Liver (tissue), 9 donors: Measurements from ENCODE around the gene NRF1. TPM values are rescaled to one million over a fixed set of nuclear protein-coding genes. Genes with fewer than 3 reads are reported as not detected.

Experiments
- DNase-seq: peaks from one replicate; pipeline ENCODE4 v3.0.0-alpha.2; 2017; ENCODE audit warnings: low spot score
- H3K27ac ChIP-seq, 2 donors: one replicate each; pipeline ENCODE4 v1.7.0; 2013; ENCODE audit warnings: inconsistent platforms in 2 of 2, low read length in 2 of 2, control low read depth in 1 of 2, low read depth in 1 of 2, mild to moderate bottlenecking in 1 of 2
- H3K27me3 ChIP-seq, 4 donors: one replicate each; pipeline versions ENCODE4 v1.6.1 to v1.7.0; 2013; ENCODE audit warnings: low read length in 3 of 4, inconsistent platforms in 1 of 4, mild to moderate bottlenecking in 1 of 4, moderate library complexity in 1 of 4; ENCODE audit not compliant: control insufficient read depth in 4 of 4, insufficient read depth in 4 of 4
- H3K36me3 ChIP-seq, 4 donors: one replicate each; pipeline versions ENCODE4 v1.6.1 to v1.7.0; 2013; ENCODE audit warnings: low read length in 3 of 4, mild to moderate bottlenecking in 3 of 4, low read depth in 1 of 4, moderate library complexity in 1 of 4; ENCODE audit not compliant: control insufficient read depth in 4 of 4, insufficient read depth in 3 of 4
- H3K4me1 ChIP-seq, 4 donors: one replicate each; pipeline versions ENCODE4 v1.6.1 to v1.7.0; 2013; ENCODE audit warnings: low read length in 3 of 4, mild to moderate bottlenecking in 3 of 4, moderate library complexity in 1 of 4; ENCODE audit not compliant: control insufficient read depth in 4 of 4, insufficient read depth in 4 of 4
- H3K4me3 ChIP-seq, 3 donors: one replicate each; pipeline versions ENCODE4 v1.6.1 to v1.7.0; 2013; ENCODE audit warnings: low read length in 3 of 3, control low read depth in 1 of 3, low read depth in 1 of 3, mild to moderate bottlenecking in 1 of 3
- H3K9ac ChIP-seq, 2 donors: one replicate each; pipeline ENCODE4 v1.7.0; 2013; ENCODE audit warnings: low read length in 2 of 2, mild to moderate bottlenecking in 2 of 2, moderate library complexity in 2 of 2, control low read depth in 1 of 2, low read depth in 1 of 2
- H3K9me3 ChIP-seq, 4 donors: one replicate each; pipeline versions ENCODE4 v1.6.1 to v1.7.0; 2013; ENCODE audit warnings: low read length in 3 of 4; ENCODE audit not compliant: control insufficient read depth in 4 of 4
- FOXA1 ChIP-seq: IDR thresholded peaks from 2 replicates; pipeline ENCODE4 v1.6.1; 2016; ENCODE audit warnings: antibody characterized with exemption
- FOXA2 ChIP-seq: IDR thresholded peaks from 2 replicates; pipeline ENCODE4 v1.6.1; 2016; ENCODE audit warnings: antibody characterized with exemption
- GABPA ChIP-seq, 2 donors: IDR thresholded peaks in 1 of 2; conservative IDR thresholded peaks in 1 of 2; 2 replicates each; pipeline ENCODE4 v1.6.1; 2016; ENCODE audit warnings: antibody characterized with exemption in 2 of 2, mild to moderate bottlenecking in 1 of 2, moderate library complexity in 1 of 2
- NR2F2 ChIP-seq: IDR thresholded peaks from 2 replicates; pipeline ENCODE4 v1.6.1; 2016; ENCODE audit warnings: antibody characterized with exemption
- RAD21 ChIP-seq, 2 donors: IDR thresholded peaks; 2 replicates each; pipeline ENCODE4 v1.6.1; 2016; ENCODE audit warnings: antibody characterized with exemption in 2 of 2, mild to moderate bottlenecking in 2 of 2
- RXRA ChIP-seq, 2 donors: IDR thresholded peaks; 2 replicates each; pipeline ENCODE4 v1.6.1; 2017 to 2018; ENCODE audit warnings: antibody characterized with exemption in 2 of 2, mild to moderate bottlenecking in 1 of 2
- SP1 ChIP-seq: IDR thresholded peaks from 2 replicates; pipeline ENCODE4 v1.6.1; 2018; ENCODE audit warnings: antibody characterized with exemption, mild to moderate bottlenecking
- TAF1 ChIP-seq: conservative IDR thresholded peaks from 2 replicates; pipeline ENCODE4 v1.6.1; 2016; ENCODE audit warnings: antibody characterized with exemption, mild to moderate bottlenecking
- YY1 ChIP-seq: IDR thresholded peaks from 2 replicates; pipeline ENCODE4 v1.6.1; 2016; ENCODE audit warnings: antibody characterized with exemption, mild to moderate bottlenecking
- WGBS: extraction: QIAGEN DNeasy Blood & Tissue Kit; methylation state at CpG from one replicate; pipeline ENCODE4 v1.1.7; 2013; 5-methylcytosine and 5-hydroxymethylcytosine counted together
- polyA plus RNA-seq, 2 donors: library from polyadenylated mRNA; stranded (reverse) in 1 of 2; unstranded in 1 of 2; fragments of 200-250 nt in 1 of 2; fragments of >200 nt in 1 of 2; fragmentation: Nextera tagmentation in 1 of 2; extraction: Ambion mirVana in 1 of 2; gene quantifications; one replicate each; pipeline versions ENCODE4 v1.2.1 to v1.2.3, GENCODE V29; 2013 to 2015
- total RNA-seq, 2 donors: library from RNA; depleted of rRNA; stranded (reverse); fragments of >200 nt; gene quantifications; one replicate each; pipeline ENCODE4 v1.2.3, GENCODE V29; 2014
- TF ChIP-seq, protein P1 (sequence below): fragments of 150-350 bp; IDR thresholded peaks from 2 replicates; pipeline ENCODE4 v1.5.1; 2017; ENCODE audit warnings: improper control_type of control experiment, low read depth, low read length; ENCODE audit not compliant: missing input control
- donor health status: healthy.
- donor health status: healthy.
- donor health status: healthy.
- donor health status: healthy.
- donor health status: healthy.

The NRF1 gene
- total and polyA plus RNA-seq, 4 donors: 1.3 to 14.8 (median 5.3) TPM

DNA sequence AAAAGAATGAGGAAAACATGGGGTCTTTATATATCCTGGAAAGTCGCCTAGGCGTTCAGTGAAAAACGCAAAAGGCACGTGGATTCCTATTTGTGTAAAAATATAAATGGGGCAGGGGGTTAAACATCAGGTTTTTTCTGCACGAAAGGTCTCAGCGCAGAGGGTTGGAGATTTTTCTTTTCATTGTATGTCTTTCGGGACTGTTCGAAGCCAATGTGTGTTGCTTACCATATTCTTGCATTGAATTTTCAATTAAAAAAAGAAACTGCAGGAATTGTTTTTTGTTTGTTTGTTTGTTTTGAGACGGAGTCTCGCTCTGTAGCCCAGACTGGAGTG is 172.0 kb downstream of the NRF1 start:
- peaks cover 0 to 4% (median 0%) of the 10 kb centered on the region in 4 donors for H3K9me3 ChIP-seq
- no peak overlapping the region for H3K4me3 ChIP-seq
- no peak for DNase-seq
- peaks cover 5 to 23% (median 16%) of the 10 kb centered on the region in 4 donors for H3K27me3 ChIP-seq
- H3K9ac ChIP-seq: no peak overlapping the region
- H3K4me1 ChIP-seq: peaks cover 21 to 57% (median 27%) of the 10 kb centered on the region in 4 donors
- TF ChIP-seq TAF1: no peak
- 17% methylated on average over 10 of the region's 10 CpGs for WGBS
- no peak overlapping the region for H3K27ac ChIP-seq
- no peaks in the 10 kb centered on the region for H3K36me3 ChIP-seq

DNA sequence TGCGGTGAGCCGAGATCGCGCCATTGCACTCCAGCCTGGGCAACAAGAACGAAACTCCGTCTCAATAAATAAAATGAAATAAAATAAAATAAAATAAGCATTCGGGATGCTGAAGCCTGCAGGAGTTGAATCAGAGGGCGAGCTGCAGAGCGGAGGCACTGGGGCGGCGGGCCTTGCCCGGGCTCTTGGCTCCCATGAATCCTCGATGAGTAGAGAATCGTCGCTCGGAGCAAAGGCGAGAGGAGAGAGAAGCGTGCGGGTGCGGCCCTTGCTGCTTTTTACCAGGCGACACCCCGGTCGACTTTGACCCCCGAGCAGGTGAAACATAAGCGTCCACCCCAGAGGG is 172.9 kb downstream of the NRF1 start:
- peaks cover 16 to 51% (median 23%) of the 10 kb centered on the region in 4 donors for H3K4me1 ChIP-seq
- 16% methylated on average over 25 of the region's 25 CpGs for WGBS

DNA sequence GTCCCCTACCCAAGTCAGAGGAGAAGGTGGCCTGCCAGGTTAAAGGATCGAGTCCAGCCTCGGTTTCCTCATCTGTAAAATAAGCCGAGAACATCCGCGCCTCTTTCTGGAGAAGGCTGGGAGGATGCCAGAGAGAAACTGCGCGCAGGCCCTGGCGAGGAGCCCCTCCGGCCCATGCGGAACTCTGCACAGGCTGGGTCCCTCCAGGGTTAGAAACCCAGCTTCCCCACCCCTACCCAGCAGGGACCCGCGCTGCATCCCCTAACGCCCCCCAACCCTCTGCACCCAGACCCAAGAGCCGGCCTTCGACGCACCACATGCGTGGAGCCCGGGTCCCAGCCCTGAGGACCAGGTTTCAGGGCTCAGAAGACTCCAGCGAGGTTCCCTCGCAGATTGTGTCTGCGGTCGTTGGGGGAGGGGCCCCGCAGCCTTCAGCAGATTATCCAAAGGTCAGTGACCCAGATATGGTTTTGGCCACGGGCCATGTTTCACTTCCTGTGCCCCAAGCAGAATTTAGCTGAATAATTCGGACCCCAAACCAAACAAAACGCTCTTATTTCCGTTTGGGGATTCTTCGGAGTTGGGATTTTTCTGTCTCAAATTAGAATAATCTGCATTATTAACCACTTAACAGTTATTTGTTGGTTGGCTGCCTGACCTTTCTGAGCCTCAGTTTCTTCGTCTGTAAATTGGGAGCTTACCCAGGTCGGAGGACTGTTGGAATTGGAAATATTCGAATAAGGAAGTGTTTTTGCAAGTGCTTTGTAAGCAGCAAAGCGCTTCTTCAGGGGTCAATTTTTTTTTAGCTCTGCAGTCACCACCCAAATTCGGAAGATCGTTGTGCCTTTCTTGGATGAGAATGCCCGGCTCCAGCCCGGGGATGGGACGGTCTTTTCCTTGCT is 173.5 kb downstream of the NRF1 start:
- 6% methylated on average over 37 of the region's 37 CpGs for WGBS
- peaks cover 0 to 4% (median 0%) of the 10 kb centered on the region in 4 donors for H3K9me3 ChIP-seq
- peaks cover 16 to 45% (median 18%) of the 10 kb centered on the region in 4 donors for H3K4me1 ChIP-seq
- H3K4me3 ChIP-seq: peak overlapping the region in 1 of 3 donors; percentile 11
- H3K9ac ChIP-seq: no peak overlapping the region
- peaks cover 5 to 23% (median 11%) of the 10 kb centered on the region in 4 donors for H3K27me3 ChIP-seq
- H3K36me3 ChIP-seq: no peaks in the 10 kb centered on the region
- DNase-seq: no peak
- no peak overlapping the region for H3K27ac ChIP-seq
- TF ChIP-seq RXRA (IDR thresholded peaks at IDR 0.05): peak in 1 of 2 donors; percentile 42
- no peak for TF ChIP-seq YY1

More for the DNA sequence above, 172.9 kb downstream of the NRF1 start:
- Histone ChIP-seq H3K27ac (no peak overlapping the region), H3K9me3 (peaks cover 0 to 4% (median 0%) of the 10 kb centered on the region in 4 donors), H3K36me3 (no peaks in the 10 kb centered on the region), H3K27me3 (peaks cover 5 to 23% (median 14%) of the 10 kb centered on the region in 4 donors), H3K4me3 (peak overlapping the region in 1 of 3 donors; percentile 11), H3K9ac (no peak overlapping the region)
- TF ChIP-seq YY1 (no peak), SP1 (no peak), RAD21 (IDR thresholded peaks at IDR 0.05) (no peak), FOXA2 (no peak), NR2F2 (no peak), FOXA1 (no peak), GABPA (IDR thresholded peaks at IDR 0.05 in 1 of 2, conservative IDR thresholded peaks at IDR 0.05 in 1 of 2) (no peak), RXRA (IDR thresholded peaks at IDR 0.05) (no peak)
- TF ChIP-seq, protein P1, sequence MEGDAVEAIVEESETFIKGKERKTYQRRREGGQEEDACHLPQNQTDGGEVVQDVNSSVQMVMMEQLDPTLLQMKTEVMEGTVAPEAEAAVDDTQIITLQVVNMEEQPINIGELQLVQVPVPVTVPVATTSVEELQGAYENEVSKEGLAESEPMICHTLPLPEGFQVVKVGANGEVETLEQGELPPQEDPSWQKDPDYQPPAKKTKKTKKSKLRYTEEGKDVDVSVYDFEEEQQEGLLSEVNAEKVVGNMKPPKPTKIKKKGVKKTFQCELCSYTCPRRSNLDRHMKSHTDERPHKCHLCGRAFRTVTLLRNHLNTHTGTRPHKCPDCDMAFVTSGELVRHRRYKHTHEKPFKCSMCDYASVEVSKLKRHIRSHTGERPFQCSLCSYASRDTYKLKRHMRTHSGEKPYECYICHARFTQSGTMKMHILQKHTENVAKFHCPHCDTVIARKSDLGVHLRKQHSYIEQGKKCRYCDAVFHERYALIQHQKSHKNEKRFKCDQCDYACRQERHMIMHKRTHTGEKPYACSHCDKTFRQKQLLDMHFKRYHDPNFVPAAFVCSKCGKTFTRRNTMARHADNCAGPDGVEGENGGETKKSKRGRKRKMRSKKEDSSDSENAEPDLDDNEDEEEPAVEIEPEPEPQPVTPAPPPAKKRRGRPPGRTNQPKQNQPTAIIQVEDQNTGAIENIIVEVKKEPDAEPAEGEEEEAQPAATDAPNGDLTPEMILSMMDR: no peak
- DNase-seq: no peak
